Dendritic cell treated with granulocyte-macrophage colony-stimulating factor and Interleukin-4, amounts not matched to agents 40 ng/mL and 50 ng/mL, for 4 days (primary cell): Measurements from ENCODE around the gene IMMP2L.

Experiments
- H3K27ac Mint-ChIP-seq: one replicate; pipeline ENCODE4 v1.8.0; 2022; ENCODE audit warnings: mild to moderate bottlenecking, mixed read lengths
- H3K27me3 Mint-ChIP-seq: one replicate; pipeline ENCODE4 v1.8.0; 2022; ENCODE audit warnings: mild to moderate bottlenecking, mixed read lengths
- H3K36me3 Mint-ChIP-seq: one replicate; pipeline ENCODE4 v1.8.0; 2022; ENCODE audit warnings: low read depth, mixed read lengths
- H3K4me1 Mint-ChIP-seq: one replicate; pipeline ENCODE4 v1.8.0; 2022; ENCODE audit warnings: low read depth, mixed read lengths
- H3K4me3 Mint-ChIP-seq: one replicate; pipeline ENCODE4 v1.8.0; 2022; ENCODE audit warnings: mild to moderate bottlenecking, moderate library complexity, mixed read lengths
- H3K9me3 Mint-ChIP-seq: one replicate; pipeline ENCODE4 v1.8.0; 2022; ENCODE audit warnings: mixed read lengths
- intact Hi-C: fragments of 100-400 bp; cut with micrococcal nuclease; formaldehyde crosslinking; loops from one replicate; pipeline ENCODE4 v1.15.0; 2022

IMMP2L gene

GRCh38 chr7:111089822-111090426 is 472.4 kb downstream of the IMMP2L start:
- Mint-ChIP-seq H3K4me3 (no peak overlapping the region), H3K27ac (no peak overlapping the region), H3K9me3 (no peaks in the 10 kb centered on the region), H3K27me3 (no peaks in the 10 kb centered on the region), H3K4me1 (no peaks in the 10 kb centered on the region), H3K36me3 (no peaks in the 10 kb centered on the region)
- intact Hi-C loops: loop anchor here (1.0 to 10.0 kb wide), 4 partner anchors 215 to 645 kb away; partner anchors contain the start of gene IMMP2L

- Mint-ChIP-seq H3K27ac (no peak overlapping the region), H3K4me3 (no peak overlapping the region), H3K9me3 (no peaks in the 10 kb centered on the region), H3K27me3 (peaks cover 6% of the 10 kb centered on the region), H3K4me1 (peaks cover 16% of the 10 kb centered on the region), H3K36me3 (no peaks in the 10 kb centered on the region)
- intact Hi-C loops: loop anchor here (5.0 to 10.0 kb wide), 3 partner anchors 216 to 646 kb away; partner anchors contain the start of gene IMMP2L
These were observed 474.0 kb downstream of the IMMP2L start for GRCh38 chr7:111088328-111088727.

GRCh38 chr7:111086532-111086931 is 475.8 kb downstream of the IMMP2L start:
- intact Hi-C loops: loop anchor here (5.0 to 10.0 kb wide), 3 partner anchors 218 to 648 kb away; partner anchors contain the start of gene IMMP2L
- H3K4me3 Mint-ChIP-seq: no peak overlapping the region
- H3K9me3 Mint-ChIP-seq: no peaks in the 10 kb centered on the region
- H3K27ac Mint-ChIP-seq: no peak overlapping the region
- H3K4me1 Mint-ChIP-seq: peaks cover 26% of the 10 kb centered on the region
- H3K27me3 Mint-ChIP-seq: peaks cover 8% of the 10 kb centered on the region
- no peaks in the 10 kb centered on the region for H3K36me3 Mint-ChIP-seq

- Mint-ChIP-seq H3K4me1 (peaks cover 26% of the 10 kb centered on the region), H3K27me3 (peaks cover 8% of the 10 kb centered on the region), H3K4me3 (no peak overlapping the region), H3K27ac (no peak overlapping the region), H3K9me3 (no peaks in the 10 kb centered on the region), H3K36me3 (no peaks in the 10 kb centered on the region)
- intact Hi-C loops: loop anchor here (5.0 to 10.0 kb wide), 3 partner anchors 219 to 649 kb away; partner anchors contain the start of gene IMMP2L
These were observed 476.9 kb downstream of the IMMP2L start for GRCh38 chr7:111085356-111085755.

GRCh38 chr7:111083413-111083812 is 478.9 kb downstream of the IMMP2L start:
- peaks cover 8% of the 10 kb centered on the region for H3K27me3 Mint-ChIP-seq
- intact Hi-C loops: loop anchor here (5.0 to 10.0 kb wide), 3 partner anchors 54 to 651 kb away; no protein-coding TSS in a partner anchor
- H3K9me3 Mint-ChIP-seq: no peaks in the 10 kb centered on the region
- H3K27ac Mint-ChIP-seq: peak overlapping the region; percentile 41
- peaks cover 26% of the 10 kb centered on the region for H3K4me1 Mint-ChIP-seq
- no peaks in the 10 kb centered on the region for H3K36me3 Mint-ChIP-seq
- H3K4me3 Mint-ChIP-seq: no peak overlapping the region

GRCh38 chr7:111082351-111082750 is 479.9 kb downstream of the IMMP2L start:
- Mint-ChIP-seq H3K4me1 (peaks cover 33% of the 10 kb centered on the region), H3K36me3 (no peaks in the 10 kb centered on the region), H3K9me3 (no peaks in the 10 kb centered on the region), H3K4me3 (no peak overlapping the region), H3K27me3 (peaks cover 8% of the 10 kb centered on the region), H3K27ac (no peak overlapping the region)
- intact Hi-C loops: loop anchor here (5.0 to 10.0 kb wide), 3 partner anchors 55 to 652 kb away; no protein-coding TSS in a partner anchor

GRCh38 chr7:111081546-111082267 is 480.6 kb downstream of the IMMP2L start:
- Mint-ChIP-seq H3K4me3 (no peak overlapping the region), H3K36me3 (no peaks in the 10 kb centered on the region), H3K27ac (no peak overlapping the region), H3K27me3 (peaks cover 8% of the 10 kb centered on the region), H3K9me3 (no peaks in the 10 kb centered on the region), H3K4me1 (peaks cover 38% of the 10 kb centered on the region)
- intact Hi-C loops: loop anchor here (5.0 to 10.0 kb wide), 3 partner anchors 56 to 653 kb away; no protein-coding TSS in a partner anchor

- Mint-ChIP-seq H3K27ac (no peak overlapping the region), H3K4me1 (peaks cover 38% of the 10 kb centered on the region), H3K36me3 (no peaks in the 10 kb centered on the region), H3K4me3 (no peak overlapping the region), H3K27me3 (peaks cover 8% of the 10 kb centered on the region), H3K9me3 (no peaks in the 10 kb centered on the region)
- intact Hi-C loops: loop anchor here (5.0 to 10.0 kb wide), 3 partner anchors 57 to 654 kb away; no protein-coding TSS in a partner anchor
These were observed 481.7 kb downstream of the IMMP2L start for GRCh38 chr7:111080495-111081105.

GRCh38 chr7:111077001-111077400 is 485.3 kb downstream of the IMMP2L start:
- Mint-ChIP-seq H3K27ac (no peak overlapping the region), H3K27me3 (peaks cover 1% of the 10 kb centered on the region), H3K4me1 (peaks cover 26% of the 10 kb centered on the region), H3K9me3 (no peaks in the 10 kb centered on the region), H3K4me3 (no peak overlapping the region), H3K36me3 (no peaks in the 10 kb centered on the region)
- intact Hi-C loops: no loop called here

GRCh38 chr7:111076205-111076604 is 486.1 kb downstream of the IMMP2L start:
- Mint-ChIP-seq H3K4me3 (no peak overlapping the region), H3K9me3 (no peaks in the 10 kb centered on the region), H3K36me3 (no peaks in the 10 kb centered on the region), H3K27me3 (no peaks in the 10 kb centered on the region), H3K27ac (no peak overlapping the region), H3K4me1 (peaks cover 26% of the 10 kb centered on the region)
- intact Hi-C loops: no loop called here

- Mint-ChIP-seq H3K4me3 (no peak overlapping the region), H3K27ac (peak overlapping the region; percentile 8), H3K36me3 (no peaks in the 10 kb centered on the region), H3K27me3 (no peaks in the 10 kb centered on the region), H3K4me1 (peaks cover 26% of the 10 kb centered on the region), H3K9me3 (no peaks in the 10 kb centered on the region)
- intact Hi-C loops: no loop called here
These were observed 486.8 kb downstream of the IMMP2L start for GRCh38 chr7:111075498-111075897.

GRCh38 chr7:111074748-111075146 is 487.5 kb downstream of the IMMP2L start:
- Mint-ChIP-seq H3K9me3 (no peaks in the 10 kb centered on the region), H3K4me3 (peak overlapping the region; percentile 9), H3K27me3 (no peaks in the 10 kb centered on the region), H3K27ac (peak overlapping the region; percentile 75), H3K4me1 (peaks cover 26% of the 10 kb centered on the region), H3K36me3 (no peaks in the 10 kb centered on the region)
- intact Hi-C loops: no loop called here

- Mint-ChIP-seq H3K9me3 (no peaks in the 10 kb centered on the region), H3K27me3 (no peaks in the 10 kb centered on the region), H3K27ac (peak overlapping the region; percentile 75), H3K36me3 (no peaks in the 10 kb centered on the region), H3K4me1 (peaks cover 26% of the 10 kb centered on the region), H3K4me3 (peak overlapping the region; percentile 9)
- intact Hi-C loops: no loop called here
These were observed 488.1 kb downstream of the IMMP2L start for GRCh38 chr7:111074071-111074747.
